Activated naive CD4-positive, alpha-beta T cell treated with anti-CD3 and anti-CD28 coated beads, Interleukin-2, amount 50 U/mL, for 72 hours (primary cell): Measurements from ENCODE around the gene RIC3. TPM values are rescaled to one million over a fixed set of nuclear protein-coding genes. Genes with fewer than 3 reads are reported as not detected.

Source experiments
- ATAC-seq, 2 donors: fragments of 150-1000 bp; cut with Tn5 transposase; 2 replicates each; pipeline ENCODE4 v1.10.0; 2021; ENCODE audit warnings: mild to moderate bottlenecking in 2 of 2, moderate library complexity in 2 of 2
- DNase-seq, 2 donors: peaks; one replicate each; pipeline ENCODE4 v3.0.0; 2021 to 2022; ENCODE audit warnings: low spot score in 2 of 2
- H3K27ac Mint-ChIP-seq, 2 donors: one replicate each; pipeline ENCODE4 v1.8.0; 2022; ENCODE audit warnings: mild to moderate bottlenecking in 2 of 2, mixed read lengths in 2 of 2
- H3K36me3 Mint-ChIP-seq, 2 donors: one replicate each; pipeline ENCODE4 v1.8.0; 2022; ENCODE audit warnings: mixed read lengths in 2 of 2
- H3K9me3 Mint-ChIP-seq, 2 donors: one replicate each; pipeline ENCODE4 v1.8.0; 2022; ENCODE audit warnings: mixed read lengths in 2 of 2
- total RNA-seq, 2 donors: library from RNA; stranded (reverse); gene quantifications; one replicate each; pipeline ENCODE4 v1.2.3, GENCODE V29; 2022

The RIC3 gene
- total RNA-seq, 2 donors from 2014 or later = 12.1 to 19.7 TPM

- Mint-ChIP-seq H3K36me3 (no peaks in the 10 kb centered on the region), H3K27ac (no peak overlapping the region), H3K9me3 (no peaks in the 10 kb centered on the region)
- DNase-seq = no peak
- no peak for ATAC-seq
Measured at GRCh38 chr11:8098879-8099278, 69.9 kb downstream of the RIC3 start.

- Mint-ChIP-seq H3K9me3 (no peaks in the 10 kb centered on the region), H3K27ac (no peak overlapping the region), H3K36me3 (no peaks in the 10 kb centered on the region)
- no peak for DNase-seq
- no peak for ATAC-seq
Measured at GRCh38 chr11:8098361-8098760, 70.5 kb downstream of the RIC3 start.

GRCh38 chr11:8097926-8098325, 70.9 kb downstream of the RIC3 start:
- DNase-seq = no peak
- no peaks in the 10 kb centered on the region for H3K9me3 Mint-ChIP-seq
- no peak for ATAC-seq
- no peaks in the 10 kb centered on the region for H3K36me3 Mint-ChIP-seq
- no peak overlapping the region for H3K27ac Mint-ChIP-seq

- Mint-ChIP-seq H3K9me3 (no peaks in the 10 kb centered on the region), H3K27ac (no peak overlapping the region)
Measured at GRCh38 chr11:8097468-8097867, 71.4 kb downstream of the RIC3 start.

GRCh38 chr11:8097062-8097461, 71.8 kb downstream of the RIC3 start:
- DNase-seq (no peak), ATAC-seq (no peak)
- no peaks in the 10 kb centered on the region for H3K36me3 Mint-ChIP-seq
- no peaks in the 10 kb centered on the region for H3K9me3 Mint-ChIP-seq
- H3K27ac Mint-ChIP-seq = no peak overlapping the region

More at GRCh38 chr11:8097468-8097867, 71.4 kb downstream of the RIC3 start:
- DNase-seq (no peak), ATAC-seq (no peak)
- H3K36me3 Mint-ChIP-seq = no peaks in the 10 kb centered on the region

- Mint-ChIP-seq H3K27ac (no peak overlapping the region), H3K9me3 (no peaks in the 10 kb centered on the region), H3K36me3 (no peaks in the 10 kb centered on the region)
- no peak for ATAC-seq
- DNase-seq = no peak
Measured at GRCh38 chr11:8096575-8096974, 72.2 kb downstream of the RIC3 start.

- DNase-seq = no peak
- H3K27ac Mint-ChIP-seq = peak overlapping the region in 1 of 2 donors; percentile 34
- no peak for ATAC-seq
- no peaks in the 10 kb centered on the region for H3K36me3 Mint-ChIP-seq
- H3K9me3 Mint-ChIP-seq = no peaks in the 10 kb centered on the region
Measured at GRCh38 chr11:8095806-8096522, 72.9 kb downstream of the RIC3 start.

- Mint-ChIP-seq H3K36me3 (no peaks in the 10 kb centered on the region), H3K27ac (peak overlapping the region in 1 of 2 donors; percentile 36), H3K9me3 (no peaks in the 10 kb centered on the region)
- DNase-seq (no peak), ATAC-seq (no peak)
Measured at GRCh38 chr11:8095371-8095770, 73.5 kb downstream of the RIC3 start.

- H3K9me3 Mint-ChIP-seq = no peaks in the 10 kb centered on the region
- no peak overlapping the region for H3K27ac Mint-ChIP-seq
- DNase-seq (no peak), ATAC-seq (no peak)
- H3K36me3 Mint-ChIP-seq = no peaks in the 10 kb centered on the region
Measured at GRCh38 chr11:8094656-8095055, 74.2 kb downstream of the RIC3 start.

- Mint-ChIP-seq H3K9me3 (no peaks in the 10 kb centered on the region), H3K27ac (no peak overlapping the region), H3K36me3 (no peaks in the 10 kb centered on the region)
- DNase-seq = no peak
- ATAC-seq = no peak
Measured at GRCh38 chr11:8093931-8094575, 74.8 kb downstream of the RIC3 start.

GRCh38 chr11:8092587-8093424, 76.0 kb downstream of the RIC3 start:
- Mint-ChIP-seq H3K27ac (no peak overlapping the region), H3K9me3 (no peaks in the 10 kb centered on the region), H3K36me3 (no peaks in the 10 kb centered on the region)
- ATAC-seq = peak; percentile 62 to 71
- peak in 1 of 2 donors; percentile 50 for DNase-seq

- Mint-ChIP-seq H3K9me3 (no peaks in the 10 kb centered on the region), H3K36me3 (no peaks in the 10 kb centered on the region), H3K27ac (peak overlapping the region in 1 of 2 donors; percentile 36)
- DNase-seq (no peak), ATAC-seq (no peak)
Measured at GRCh38 chr11:8091721-8092120, 77.1 kb downstream of the RIC3 start.

- Mint-ChIP-seq H3K27ac (no peak overlapping the region), H3K9me3 (no peaks in the 10 kb centered on the region), H3K36me3 (no peaks in the 10 kb centered on the region)
- peak in 1 of 2 donors; percentile 23 for ATAC-seq
- DNase-seq = peak; percentile 37 to 44
Measured at GRCh38 chr11:8090756-8091155, 78.1 kb downstream of the RIC3 start.

- ATAC-seq = no peak
- Mint-ChIP-seq H3K36me3 (no peaks in the 10 kb centered on the region), H3K27ac (no peak overlapping the region), H3K9me3 (no peaks in the 10 kb centered on the region)
- DNase-seq = no peak
Measured at GRCh38 chr11:8089791-8090510, 78.9 kb downstream of the RIC3 start.

- H3K27ac Mint-ChIP-seq = no peak overlapping the region
- H3K9me3 Mint-ChIP-seq = no peaks in the 10 kb centered on the region
- H3K36me3 Mint-ChIP-seq = no peaks in the 10 kb centered on the region
- ATAC-seq = no peak
- no peak for DNase-seq
Measured at GRCh38 chr11:8087756-8088155, 81.1 kb downstream of the RIC3 start.

GRCh38 chr11:8087185-8087584, 81.6 kb downstream of the RIC3 start:
- Mint-ChIP-seq H3K36me3 (no peaks in the 10 kb centered on the region), H3K9me3 (no peaks in the 10 kb centered on the region), H3K27ac (no peak overlapping the region)
- peak; percentile 26 to 42 for ATAC-seq
- no peak for DNase-seq

GRCh38 chr11:8086571-8086970, 82.3 kb downstream of the RIC3 start:
- Mint-ChIP-seq H3K27ac (no peak overlapping the region), H3K36me3 (no peaks in the 10 kb centered on the region), H3K9me3 (no peaks in the 10 kb centered on the region)
- DNase-seq = no peak
- ATAC-seq = no peak
